ENCODE results near the gene CETN3. TPM values are rescaled to one million over a fixed set of nuclear protein-coding genes. Genes with fewer than 3 reads are reported as not detected.

Gene CETN3
- total and polyA plus RNA-seq, 2 experiments from 2014 or later, result 22.1 to 107 TPM

- peaks cover 10% of the 10 kb centered on the region; the same call in 2 of the 3 replicates for H3K4me1 Mint-ChIP-seq
- H2AFZ ChIP-seq, result no peak overlapping the region
- H4K20me1 ChIP-seq (replicated peaks; ENCODE audit: insufficient read depth), result no peaks in the 10 kb centered on the region
- H3K9me3 Mint-ChIP-seq, result peaks cover 42% of the 10 kb centered on the region
- H3K27ac Mint-ChIP-seq, result no peak overlapping the region
- H3K4me3 ChIP-seq, result no peak overlapping the region
- H3F3A ChIP-seq (replicated peaks; ENCODE audit: low read depth), result no peaks in the 10 kb centered on the region
- H3K36me3 Mint-ChIP-seq (ENCODE audit: low read depth), result peaks cover 36% of the 10 kb centered on the region
- no peaks in the 10 kb centered on the region for H3K9me2 ChIP-seq (ENCODE audit: insufficient read depth)
- H3K4me2 ChIP-seq, result no peak overlapping the region
- no peak overlapping the region for H3K27ac ChIP-seq (ENCODE audit: low read depth)
- H3K79me2 ChIP-seq (replicated peaks; ENCODE audit: insufficient read depth), result no peaks in the 10 kb centered on the region
- 0 out of 2 replicates have a peak, but pooled peaks cover 4% of the 10 kb centered on the region for H3K36me3 ChIP-seq (ENCODE audit: insufficient read depth)
- no peaks in the 10 kb centered on the region for H3K27me3 Mint-ChIP-seq (ENCODE audit: insufficient read depth, low read depth, poor library complexity)
- H3K27me3 ChIP-seq (ENCODE audit: insufficient read depth), result no peaks in the 10 kb centered on the region
- peaks cover 15% of the 10 kb centered on the region for H3K4me1 ChIP-seq (ENCODE audit: insufficient read depth)
- TF ChIP-seq POLR2AphosphoS5 (IDR thresholded peaks at IDR 0.05; ENCODE audit: low read depth), result no peak
- no peak for TF ChIP-seq ZNF331 (CRISPR knock-in tag; IDR thresholded peaks at IDR 0.05; ENCODE audit: low read depth)
- no peak for TF ChIP-seq NANOG (IDR thresholded peaks at IDR 0.05; ENCODE audit: borderline replicate concordance)
- no peak for TF ChIP-seq ETS1 (IDR thresholded peaks at IDR 0.05)
- no peak for TF ChIP-seq REST (IDR thresholded peaks at IDR 0.05; ENCODE audit: unreplicated experiment)
- no peak for TF ChIP-seq CTCF (conservative IDR thresholded peaks at IDR 0.05; ENCODE audit: low read depth in 2 of 2)
- no peak for TF ChIP-seq ZNF114 (CRISPR knock-in tag; IDR thresholded peaks at IDR 0.05)
- TF ChIP-seq CREB1 (CRISPR knock-in tag; IDR thresholded peaks at IDR 0.05; ENCODE audit: low read depth), result no peak
- no peak for TF ChIP-seq ZNF462 (CRISPR knock-in tag; IDR thresholded peaks at IDR 0.05)
- no peak for TF ChIP-seq JUNB (IDR thresholded peaks at IDR 0.05; ENCODE audit: unreplicated experiment)
- TF ChIP-seq EZH2phosphoT487 (IDR thresholded peaks at IDR 0.05; ENCODE audit: unreplicated experiment), result no peak
- TF ChIP-seq STAT1 (IDR thresholded peaks at IDR 0.05; ENCODE audit: unreplicated experiment), result no peak
- no peak for TF ChIP-seq EZH2 (IDR thresholded peaks at IDR 0.05; ENCODE audit: low read depth, unreplicated experiment)
- ATAC-seq (no peak), DNase-seq (ENCODE audit: low spot score) (no peak)
- no peak overlapping the region for H3K4me3 Mint-ChIP-seq
Observed at GRCh38 chr5:90367879-90368278, 41.7 kb downstream of the CETN3 start.

Data from GM23338 (cell line).